Globus pallidus (tissue), 1 donor: ENCODE measurements around the gene PPP4R2.
"Not testable (repeated sequence)": the region's sequence is repeated elsewhere in the genome, so short reads cannot be mapped to it uniquely, and the experiment has no call there.

Source experiments
- DNase-seq: peaks from one replicate; pipeline ENCODE4 v3.0.0-alpha.2; 2015; ENCODE audit warnings: low spot score

Gene PPP4R2

DNA sequence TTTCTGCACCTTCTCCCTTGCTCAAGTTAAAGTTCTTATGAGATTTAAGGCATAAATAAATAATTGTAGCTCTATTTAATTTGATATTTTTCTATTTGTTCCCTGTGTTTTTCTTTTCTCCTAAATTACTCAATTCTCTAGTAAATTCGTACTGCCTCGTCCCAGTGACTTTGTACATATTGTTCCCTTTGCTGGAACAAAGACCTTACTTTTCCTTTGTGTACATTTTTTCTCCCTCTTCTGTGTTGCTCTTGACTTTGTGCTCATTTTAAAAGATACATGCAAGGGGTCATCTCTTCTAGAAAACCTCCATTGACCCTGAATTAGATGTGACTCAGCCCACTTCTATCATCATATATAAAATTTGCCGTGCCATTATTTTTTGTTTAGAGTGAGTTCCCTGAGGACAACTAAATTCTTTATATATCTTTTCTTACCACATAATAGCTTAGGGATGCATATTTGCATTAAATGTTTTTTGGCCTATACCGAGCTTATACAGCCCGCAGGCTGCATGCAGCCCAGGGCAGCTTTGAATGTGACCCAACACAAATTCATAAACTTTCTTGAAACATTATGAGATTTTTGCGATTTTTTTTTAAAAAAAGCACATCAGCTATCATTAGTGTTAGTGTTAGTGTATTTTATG is 29.6 kb downstream of the PPP4R2 start:
- DNase-seq, result peak; percentile 51

DNA sequence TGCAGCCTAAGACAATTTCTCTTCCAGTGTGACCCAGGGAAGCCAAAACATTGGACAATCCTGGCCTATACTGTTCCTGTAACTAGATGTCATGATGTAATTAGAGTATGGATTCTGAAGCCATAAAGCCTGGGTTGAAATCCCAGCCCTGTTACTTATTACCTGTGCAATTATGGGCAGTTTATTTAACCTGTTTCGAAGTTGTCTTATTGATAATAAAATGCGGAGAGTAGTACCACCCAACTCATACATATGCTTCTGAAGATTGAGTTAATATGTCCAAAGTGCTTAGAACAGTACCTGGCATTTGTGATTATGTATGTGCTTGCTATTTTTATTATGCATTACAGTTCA is 30.1 kb downstream of the PPP4R2 start:
- no peak for DNase-seq

DNA sequence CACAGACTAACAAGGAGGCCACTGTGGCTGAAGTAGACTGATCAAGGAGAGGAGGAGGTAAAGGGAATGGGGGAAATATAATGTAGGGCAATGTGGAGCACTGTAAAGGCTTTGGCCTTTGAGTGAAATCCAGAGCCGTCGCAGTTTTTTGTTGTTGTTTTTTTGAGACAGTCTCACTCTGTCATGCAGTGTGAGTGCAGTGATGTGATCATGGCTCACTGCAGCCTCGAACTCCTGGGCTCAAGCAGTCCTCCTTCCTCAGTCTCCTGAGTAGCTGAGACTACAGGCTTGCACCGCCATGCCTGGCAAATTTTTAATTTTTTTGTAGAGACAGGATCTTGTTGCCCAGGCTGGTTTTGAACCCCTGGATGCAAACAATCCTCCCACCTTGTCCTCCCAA is 32.2 kb downstream of the PPP4R2 start:
- DNase-seq, result no peak

DNA sequence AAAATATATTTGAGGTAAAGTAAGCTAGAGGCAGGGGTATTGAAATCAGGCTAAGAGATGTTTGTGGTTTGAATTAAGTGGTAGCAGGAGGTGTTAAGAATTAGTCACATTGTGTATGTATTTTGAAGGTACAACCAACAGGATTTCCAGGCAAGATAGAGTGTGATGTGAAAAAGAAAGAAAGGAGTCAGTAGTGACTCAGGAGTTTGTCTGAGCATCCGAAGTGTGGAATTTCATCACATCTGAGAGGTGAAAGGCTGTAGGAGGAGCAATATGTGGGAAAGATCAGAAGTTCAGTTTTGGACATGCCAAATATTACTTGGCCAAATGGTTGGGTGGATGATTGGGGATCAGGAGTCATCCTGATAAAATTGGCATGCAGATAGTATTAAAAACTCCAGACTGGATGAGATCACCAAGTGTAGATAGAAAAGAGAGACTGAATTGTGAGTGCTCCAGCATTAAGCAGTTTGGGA is 32.7 kb downstream of the PPP4R2 start:
- DNase-seq, result no peak

DNA sequence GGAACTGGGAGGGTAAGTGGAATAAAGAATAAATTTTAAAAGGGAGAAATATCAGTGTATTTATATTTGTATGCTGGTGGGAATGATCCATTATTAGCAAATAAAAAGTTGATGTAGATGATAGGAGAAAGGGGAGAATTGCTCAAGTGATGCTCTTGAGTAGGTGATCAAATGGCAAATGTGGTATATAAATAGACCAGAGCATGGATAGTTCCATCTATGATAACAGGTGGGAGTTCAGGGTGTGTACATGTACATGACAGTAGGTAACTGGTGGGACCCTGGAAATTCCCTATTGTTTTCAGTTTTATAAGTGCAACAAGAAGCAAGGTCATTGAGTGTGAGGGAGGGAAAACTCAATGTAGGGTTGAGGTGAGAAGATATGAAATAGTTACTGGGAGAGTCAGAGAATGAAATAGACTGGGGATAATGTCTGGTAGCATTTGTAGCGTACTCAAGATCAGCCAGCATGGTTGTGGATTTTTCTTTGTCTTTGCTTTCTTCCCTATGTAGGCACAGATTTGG is 33.5 kb downstream of the PPP4R2 start:
- no peak for DNase-seq

DNA sequence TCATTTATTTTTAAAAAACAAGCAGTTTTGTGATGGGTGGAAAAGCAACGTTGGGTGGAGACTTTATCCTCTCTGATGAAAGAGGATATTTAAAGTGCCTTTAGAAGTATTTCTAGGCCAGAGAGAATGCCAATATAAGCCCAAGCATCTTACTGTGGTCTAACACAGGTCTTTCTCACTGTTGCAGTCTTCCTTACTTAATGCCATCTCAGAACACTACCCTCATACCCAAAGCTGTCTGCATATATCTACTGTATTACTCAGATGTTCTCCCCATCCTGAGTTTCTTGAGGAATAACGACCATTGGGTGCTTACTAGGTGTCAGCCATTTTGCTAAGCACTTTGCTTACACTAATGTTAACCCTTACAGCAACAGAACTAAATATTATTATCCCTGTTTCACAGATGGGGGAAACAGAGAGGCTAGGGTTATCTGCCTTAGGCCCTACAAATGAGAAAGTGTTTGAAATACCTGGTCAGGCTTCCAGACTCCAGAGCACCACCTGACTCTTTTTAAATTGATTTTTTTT is 35.0 kb downstream of the PPP4R2 start:
- no peak for DNase-seq

DNA sequence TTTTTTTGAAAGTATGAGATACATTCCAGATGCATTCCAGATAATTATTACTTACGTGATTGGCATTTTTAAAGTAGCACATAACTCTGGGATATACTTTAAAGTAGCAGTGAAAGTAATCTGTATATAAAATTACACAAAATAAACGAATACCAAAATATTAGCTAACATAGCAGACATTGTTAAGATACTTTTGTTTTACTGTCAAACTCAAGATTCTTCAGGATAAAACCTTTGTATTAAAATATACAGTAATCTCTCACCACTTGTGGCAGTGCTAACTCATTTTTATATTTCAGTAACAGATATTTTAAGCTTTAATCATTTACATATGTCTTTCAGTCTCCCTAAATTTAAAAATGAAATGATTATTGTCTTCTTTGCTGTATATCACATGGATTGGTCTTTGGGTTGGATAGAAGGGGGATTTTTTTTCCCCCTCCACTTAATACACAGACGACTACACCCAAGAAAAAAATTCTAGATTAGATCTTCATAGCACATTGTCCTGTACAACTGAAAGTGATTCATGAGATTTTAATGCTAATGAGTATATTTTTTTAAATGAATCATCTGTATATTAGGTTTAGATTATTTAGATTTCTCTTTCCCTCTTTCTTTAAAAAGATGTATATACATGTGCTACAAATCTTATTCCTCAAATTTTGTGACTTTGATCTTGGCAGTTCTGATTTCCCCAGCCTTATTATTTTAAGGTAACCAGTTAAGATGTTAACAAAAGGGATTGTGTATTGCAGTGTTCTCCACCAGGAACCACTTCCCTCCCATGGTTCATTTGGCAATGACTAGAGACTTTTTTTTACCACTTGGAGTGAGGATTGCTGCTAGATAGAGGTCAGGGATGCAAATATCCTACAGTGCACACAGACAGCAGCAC is 40.3 kb downstream of the PPP4R2 start:
- DNase-seq, result no peak

DNA sequence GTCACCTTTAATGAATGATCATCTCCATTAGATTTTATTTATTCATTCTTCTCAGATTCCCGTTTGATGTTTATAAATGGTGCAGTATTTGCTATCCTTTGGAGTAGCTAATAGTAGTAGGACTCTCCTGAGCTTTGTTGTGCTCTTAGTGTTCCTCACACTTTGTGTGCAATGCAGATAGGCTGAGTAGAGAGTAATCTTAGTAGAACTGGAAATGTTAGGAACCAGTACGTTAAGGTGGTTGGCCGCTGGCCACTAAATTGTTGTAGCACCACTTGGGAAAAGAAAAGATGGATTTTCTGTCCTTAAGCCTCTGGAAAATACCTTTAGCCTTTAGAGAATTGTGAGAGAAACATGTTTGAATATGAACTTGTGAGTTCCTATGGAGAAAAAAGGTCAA is 44.9 kb downstream of the PPP4R2 start:
- DNase-seq, result no peak

DNA sequence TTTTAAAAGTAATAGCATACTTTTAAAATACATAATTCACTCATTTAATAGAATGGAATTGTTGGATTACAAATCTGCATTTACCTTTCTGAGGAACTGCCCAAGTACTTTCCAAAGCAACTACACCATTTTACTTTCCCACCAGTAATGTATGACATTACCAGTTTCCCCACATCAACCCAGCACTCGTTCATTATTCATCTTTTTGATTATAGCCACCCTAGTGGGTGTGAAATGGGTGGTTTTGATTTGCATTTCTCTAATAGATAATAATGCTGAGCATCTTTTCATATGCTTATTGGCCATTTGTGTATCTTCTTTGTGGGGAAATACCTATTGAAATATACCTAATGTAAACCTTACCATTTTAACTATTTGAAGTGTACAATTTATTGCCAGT is 46.8 kb downstream of the PPP4R2 start:
- DNase-seq, result no peak

DNA sequence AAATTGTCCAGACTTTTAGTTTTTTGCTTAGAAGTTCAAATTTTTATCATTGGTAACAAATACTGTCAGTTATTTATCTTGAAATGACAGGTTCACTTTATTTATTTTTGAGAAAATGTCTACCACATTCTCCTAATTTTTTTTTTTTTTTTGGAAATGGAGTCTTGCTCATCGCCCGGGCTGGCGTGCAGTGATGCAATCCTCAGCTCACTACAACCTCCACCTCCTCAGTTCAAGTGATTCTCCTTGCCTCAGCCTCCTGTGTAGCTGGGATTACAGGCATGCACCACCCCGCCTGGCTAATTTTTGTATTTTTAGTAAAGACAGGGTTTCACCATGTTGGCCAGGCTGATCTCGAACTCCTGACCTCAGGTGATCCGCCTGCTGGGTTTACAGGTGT is 48.8 kb downstream of the PPP4R2 start:
- DNase-seq, result no peak

DNA sequence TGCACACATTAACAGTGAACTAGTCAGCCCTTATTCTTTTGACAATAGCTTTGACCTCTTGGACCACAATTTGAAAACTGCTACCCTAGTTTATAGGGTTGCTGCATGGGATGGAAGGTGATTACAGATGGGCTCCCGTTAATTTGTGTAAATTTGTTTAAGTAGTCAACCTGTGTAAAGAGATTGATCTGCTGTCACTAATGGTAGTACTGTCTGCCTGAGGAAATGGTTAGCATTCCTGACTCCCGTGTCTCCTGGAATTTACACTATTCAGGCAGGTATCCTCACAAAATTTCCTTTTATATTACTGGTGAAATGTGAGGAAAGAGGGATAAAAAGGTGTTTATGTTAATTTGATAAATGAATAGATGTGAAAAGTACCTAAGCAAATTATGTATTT is 49.6 kb downstream of the PPP4R2 start:
- no peak for DNase-seq

DNA sequence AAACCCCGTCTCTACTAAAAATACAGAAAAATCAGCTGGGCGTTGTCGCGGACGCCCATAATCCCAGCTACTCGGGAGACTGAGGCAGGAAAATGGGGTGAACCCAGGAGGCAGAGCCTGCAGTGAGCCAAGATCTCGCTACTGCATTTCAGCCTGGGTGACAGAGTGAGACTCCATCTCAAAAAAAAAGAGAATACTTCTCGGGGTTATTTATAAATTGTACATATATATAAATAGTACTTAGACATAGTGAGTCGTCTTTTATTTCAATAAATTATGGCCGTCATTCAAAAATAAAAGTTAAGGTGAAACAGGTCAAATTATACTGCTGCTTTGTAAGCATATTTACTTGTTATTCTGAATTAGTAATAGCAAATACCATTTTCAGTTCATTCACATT is 52.7 kb downstream of the PPP4R2 start:
- no peak for DNase-seq

DNA sequence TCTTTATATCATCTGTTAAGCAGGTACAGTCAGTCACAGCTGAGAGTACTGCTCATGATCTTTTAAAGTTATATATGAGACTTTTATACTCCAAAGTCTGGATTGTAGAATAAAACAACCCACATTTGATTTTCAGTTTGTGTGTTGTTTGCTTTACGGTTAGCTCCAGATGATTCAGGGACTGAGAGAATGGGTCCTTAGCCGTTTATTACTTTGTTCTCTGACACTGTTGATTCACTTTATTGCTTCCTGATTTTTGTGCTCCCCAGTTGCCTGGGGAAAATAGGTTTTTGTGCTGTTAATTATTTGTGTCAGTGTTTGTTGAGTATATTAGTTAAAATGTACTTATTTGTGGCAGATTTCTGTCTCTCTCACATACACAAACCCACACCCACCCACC is 56.2 kb downstream of the PPP4R2 start:
- no peak for DNase-seq

DNA sequence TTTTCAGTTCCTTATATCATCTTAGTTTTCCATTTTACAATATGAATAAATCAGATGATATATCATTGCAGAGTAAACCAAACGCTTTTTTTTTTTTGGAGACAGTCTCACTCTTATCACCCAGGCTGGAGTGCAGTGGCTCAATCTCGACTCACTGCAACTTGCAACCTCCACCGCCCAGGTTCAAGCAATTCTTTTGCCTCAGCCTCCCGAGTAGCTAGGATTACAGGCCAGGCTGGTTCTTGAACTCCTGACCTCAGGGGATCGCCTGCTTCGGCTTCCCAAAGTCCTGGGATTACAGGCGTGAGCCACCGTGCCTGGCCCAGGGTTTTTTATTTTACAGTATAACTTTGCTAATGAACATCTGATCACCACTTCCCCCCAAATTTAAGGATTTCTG is 59.0 kb downstream of the PPP4R2 start:
- no peak for DNase-seq

DNA sequence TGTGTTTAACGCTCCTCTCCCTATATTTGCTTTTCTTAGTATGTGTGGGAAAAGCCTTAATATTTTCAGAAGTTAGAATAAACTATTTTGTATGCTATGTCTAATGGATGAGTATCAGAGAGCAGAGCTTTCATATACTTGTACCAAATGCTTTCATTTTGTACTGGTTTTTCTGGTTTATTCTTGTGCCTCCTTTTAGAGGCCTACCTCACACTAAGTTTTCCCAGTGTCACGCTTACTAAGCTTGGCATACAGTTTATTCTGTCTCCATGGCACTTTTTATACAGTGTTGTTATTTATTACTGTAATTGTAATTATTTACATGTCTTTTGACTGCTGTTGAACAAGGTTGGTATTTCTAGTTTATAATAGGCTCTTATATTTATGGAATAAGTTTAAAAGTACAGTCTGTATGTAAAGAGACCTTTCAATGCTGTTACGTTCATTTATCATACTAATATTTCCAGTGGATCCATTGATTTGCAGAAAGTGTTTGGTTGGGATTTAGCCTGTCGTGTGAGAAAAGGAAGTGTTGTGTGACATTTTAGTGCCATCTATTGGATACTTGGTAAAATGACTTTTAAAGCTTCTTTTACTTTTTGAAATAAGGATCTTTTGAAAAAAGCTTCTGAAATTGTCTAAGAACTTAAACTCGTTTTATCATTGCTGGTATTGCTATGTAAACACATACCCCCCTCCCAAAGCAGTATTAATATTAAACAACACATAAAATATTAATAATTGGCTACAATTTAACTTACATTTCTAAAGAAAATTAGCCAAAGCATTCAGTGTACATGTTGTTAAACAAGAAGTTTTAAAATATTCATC is 59.6 kb downstream of the PPP4R2 start:
- peak; percentile 67 for DNase-seq

DNA sequence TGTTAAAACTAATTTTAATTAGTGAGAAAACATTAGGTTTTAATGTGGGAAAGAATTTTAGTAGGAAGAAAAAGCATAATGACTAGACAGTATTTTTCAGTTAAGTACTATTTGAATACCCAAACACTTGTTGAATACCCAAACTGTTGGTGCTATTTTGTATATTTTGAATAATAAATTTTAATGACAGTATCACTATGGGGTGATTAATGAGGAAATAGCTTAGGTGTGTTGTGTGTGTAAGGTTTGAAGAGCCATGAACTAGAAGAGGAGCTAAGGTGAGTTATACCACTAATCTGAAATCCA is 60.2 kb downstream of the PPP4R2 start:
- DNase-seq, result no peak

DNA sequence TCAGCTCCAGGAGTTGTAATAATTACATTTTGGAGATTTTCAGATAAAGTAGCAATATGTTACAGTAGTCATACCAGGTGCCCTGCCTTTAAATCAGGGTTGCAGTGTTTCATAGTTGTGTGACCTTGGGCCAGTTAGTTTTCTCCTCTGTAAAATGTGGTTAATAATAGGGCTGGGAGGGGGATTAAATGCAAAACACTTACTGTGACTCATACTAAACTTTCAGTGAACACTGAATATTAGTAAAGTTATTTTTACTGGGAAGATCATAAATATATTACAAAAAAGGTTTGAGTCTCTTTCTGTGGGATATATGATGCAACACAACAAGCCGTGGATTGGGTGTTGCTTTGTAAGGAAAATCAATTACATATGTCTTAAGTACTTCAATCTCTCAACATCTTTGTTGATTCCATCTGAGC is 63.7 kb downstream of the PPP4R2 start:
- DNase-seq, result no peak

DNA sequence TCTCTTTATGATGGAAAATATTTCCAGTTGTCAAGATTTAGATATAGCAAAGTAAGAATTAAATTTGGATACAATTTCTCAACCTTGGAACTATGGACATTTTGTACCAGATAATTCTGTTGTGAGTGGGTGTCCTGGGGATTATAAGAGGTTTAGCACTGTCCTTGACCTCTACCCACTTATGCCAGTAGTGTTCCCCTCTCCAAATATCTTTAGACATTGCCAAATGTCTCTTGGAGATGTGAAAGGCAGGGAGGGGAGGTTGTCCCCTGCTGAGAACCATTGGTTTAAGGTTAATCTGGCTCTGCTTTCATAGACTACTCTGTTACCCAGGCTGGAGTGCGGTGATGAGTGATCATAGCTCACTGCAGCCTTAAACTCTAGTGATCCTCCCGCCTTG is 64.8 kb downstream of the PPP4R2 start, which contains the start of gene EBLN2:
EBLN2 (plus strand) TSS at position 244 of the 400 bp plus-strand sequence. CDS start 423 bp downstream, outside the sequence.
- no peak for DNase-seq

DNA sequence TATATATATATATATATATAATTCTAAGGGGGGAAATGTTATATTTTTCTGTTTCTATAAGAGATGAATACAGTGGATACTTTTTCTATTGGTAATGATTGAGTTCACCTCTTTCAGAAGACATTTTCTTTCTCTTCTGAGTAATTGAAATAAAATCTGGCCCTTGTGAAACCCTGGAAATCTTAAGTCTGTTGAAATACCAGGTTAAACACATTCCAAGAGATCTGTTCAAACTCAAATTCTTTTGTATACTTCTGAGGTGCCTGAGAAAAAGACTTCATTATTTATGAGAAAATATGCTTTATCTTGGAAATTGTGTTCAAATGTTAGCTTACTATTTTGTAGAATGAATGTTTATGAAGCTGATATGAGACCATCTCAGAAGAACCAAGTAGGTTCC is 69.6 kb downstream of the PPP4R2 start:
- DNase-seq, result not testable (repeated sequence)

DNA sequence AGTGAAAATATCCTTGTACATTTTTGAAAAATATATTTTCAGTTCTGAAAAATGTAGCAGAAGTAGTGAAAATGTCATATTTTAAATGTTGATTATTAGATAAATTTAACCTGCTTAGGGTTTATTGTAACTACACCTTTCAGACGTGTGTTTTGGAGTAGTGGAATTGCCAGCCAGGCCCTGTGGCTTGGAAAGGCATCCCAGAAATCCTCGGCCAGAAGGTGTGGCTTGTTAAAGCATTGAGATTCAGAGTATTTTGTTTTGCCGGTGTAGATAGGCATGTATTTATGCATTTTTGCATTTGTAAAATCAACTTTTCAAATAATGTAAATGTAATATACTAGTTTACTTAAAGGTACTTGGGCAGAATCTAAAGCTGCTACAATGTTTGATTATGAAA is 71.8 kb downstream of the PPP4R2 start:
- no peak for DNase-seq

DNA sequence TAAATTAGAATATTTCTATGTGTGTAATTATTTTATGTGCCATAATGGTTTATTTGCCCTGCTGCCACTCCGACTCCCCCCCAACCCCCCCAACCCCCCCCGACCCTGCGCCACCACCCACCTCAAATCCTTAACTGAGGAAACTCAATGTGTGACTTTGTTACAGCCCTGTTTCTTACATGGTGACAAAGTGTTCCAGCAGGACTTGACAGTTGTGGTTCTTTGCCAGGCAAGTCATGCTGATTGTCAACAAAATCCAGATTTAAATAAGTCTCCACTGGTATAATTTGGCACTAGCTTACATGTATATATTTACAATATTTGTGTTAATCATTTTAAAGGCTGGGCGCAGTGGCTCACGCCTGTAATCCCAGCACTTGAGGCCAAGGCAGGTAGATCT is 72.6 kb downstream of the PPP4R2 start:
- DNase-seq, result no peak

DNA sequence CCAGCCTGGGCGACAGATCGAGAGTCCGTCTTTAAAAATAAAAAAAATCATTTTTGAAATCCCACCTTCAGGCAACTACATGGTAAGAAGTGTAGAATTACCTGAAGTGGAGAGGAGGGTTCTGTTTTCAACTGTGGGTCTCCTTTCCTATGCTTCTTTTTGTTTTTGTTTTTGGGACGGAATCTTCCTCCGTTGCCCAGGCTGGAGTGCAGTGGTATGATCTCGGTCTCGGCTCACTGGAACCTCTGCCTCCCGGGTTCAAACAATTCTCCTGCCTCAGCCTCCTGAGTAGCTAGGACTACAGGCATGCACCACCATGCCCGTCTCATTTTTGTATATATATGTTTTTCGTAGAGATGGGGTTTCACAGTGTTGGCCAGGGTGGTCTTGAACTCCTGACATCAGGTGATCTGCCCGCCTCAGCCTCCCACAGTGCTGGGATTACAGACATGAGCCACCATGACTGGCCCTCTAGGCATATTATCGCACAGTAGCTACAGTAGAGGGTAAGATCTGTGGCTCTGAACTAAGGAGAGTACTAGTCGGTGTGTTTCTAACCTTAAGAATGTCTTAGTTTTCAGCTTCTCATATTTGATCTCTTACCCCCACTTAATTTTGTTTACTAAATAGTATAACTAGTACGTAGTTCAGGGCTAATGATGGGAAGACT is 73.3 kb downstream of the PPP4R2 start:
- DNase-seq, result no peak
